Measurements from ENCODE around the gene MYBBP1A.

The MYBBP1A gene

DNA sequence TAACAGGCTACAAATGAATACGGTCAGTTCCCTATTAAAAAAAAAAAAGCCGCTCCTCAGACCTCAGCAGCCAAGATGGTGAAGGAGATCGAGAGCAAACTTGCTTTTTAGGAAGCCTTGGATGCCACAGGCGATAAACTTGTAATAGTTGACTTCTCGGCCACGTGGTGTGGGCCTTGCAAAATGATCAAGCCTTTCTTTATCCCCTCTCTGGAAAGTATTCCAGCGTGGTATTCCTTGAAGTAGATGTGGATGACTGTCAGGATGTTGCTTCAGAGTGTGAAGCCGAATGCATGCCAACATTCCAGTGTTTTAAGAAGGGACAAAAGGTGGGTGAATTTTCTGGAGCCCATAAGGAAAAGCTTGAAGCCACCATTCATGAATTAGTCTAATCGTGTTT, 16.9 kb upstream of the MYBBP1A start:
- DNase-seq (ENCODE audit: low spot score): no peak

GRCh38 chr17:4569591-4569990, 14.4 kb upstream of the MYBBP1A start:
- DNase-seq (ENCODE audit: low spot score): no peak

GRCh38 chr17:4566785-4567184, 11.6 kb upstream of the MYBBP1A start:
- DNase-seq (ENCODE audit: low spot score): peak; percentile 55

DNA sequence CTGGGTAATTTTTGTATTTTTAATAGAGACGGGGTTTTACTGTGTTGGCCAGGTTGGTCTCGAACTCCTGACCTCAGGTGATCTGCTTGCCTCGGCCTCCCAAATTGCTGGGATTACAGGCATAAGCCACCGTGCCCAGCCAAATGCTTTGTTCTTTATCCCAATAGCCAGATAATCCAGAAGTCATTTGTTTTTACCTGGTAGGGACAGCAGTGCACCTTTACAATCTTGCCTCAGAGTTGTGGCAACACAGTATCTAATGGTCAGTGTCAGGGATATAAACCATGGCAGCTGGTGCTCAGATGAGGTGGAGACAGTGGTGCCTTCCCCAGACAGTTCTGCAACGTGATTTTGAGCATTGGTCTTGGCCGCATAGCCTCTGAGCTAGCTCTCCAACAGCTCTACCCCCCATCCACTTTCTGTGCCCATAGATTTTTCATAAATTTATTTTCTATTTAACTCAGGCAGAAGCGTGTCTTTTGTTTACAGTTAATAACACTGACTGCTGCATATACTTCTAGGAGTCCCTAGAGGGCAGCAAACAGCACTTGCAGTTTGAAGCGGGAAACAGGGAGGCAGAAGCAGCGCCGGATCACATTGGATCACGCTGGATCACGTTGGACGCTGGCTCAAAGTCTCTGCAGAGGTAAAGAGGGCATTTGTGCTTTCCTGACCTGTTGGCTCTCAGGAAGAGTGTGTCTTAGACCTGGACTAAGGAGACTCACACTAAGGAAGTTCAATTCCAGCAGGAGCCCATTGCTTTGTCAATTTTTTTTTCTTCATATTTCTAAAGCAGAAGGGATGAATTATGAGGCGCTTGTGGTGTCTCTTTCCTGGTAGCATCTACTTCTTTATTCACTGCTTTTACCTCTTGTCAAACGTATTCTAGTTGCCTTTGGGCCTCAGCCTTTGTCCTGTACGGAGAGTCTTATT, 10.3 kb upstream of the MYBBP1A start:
- peak; percentile 69 for DNase-seq (ENCODE audit: low spot score)

DNA sequence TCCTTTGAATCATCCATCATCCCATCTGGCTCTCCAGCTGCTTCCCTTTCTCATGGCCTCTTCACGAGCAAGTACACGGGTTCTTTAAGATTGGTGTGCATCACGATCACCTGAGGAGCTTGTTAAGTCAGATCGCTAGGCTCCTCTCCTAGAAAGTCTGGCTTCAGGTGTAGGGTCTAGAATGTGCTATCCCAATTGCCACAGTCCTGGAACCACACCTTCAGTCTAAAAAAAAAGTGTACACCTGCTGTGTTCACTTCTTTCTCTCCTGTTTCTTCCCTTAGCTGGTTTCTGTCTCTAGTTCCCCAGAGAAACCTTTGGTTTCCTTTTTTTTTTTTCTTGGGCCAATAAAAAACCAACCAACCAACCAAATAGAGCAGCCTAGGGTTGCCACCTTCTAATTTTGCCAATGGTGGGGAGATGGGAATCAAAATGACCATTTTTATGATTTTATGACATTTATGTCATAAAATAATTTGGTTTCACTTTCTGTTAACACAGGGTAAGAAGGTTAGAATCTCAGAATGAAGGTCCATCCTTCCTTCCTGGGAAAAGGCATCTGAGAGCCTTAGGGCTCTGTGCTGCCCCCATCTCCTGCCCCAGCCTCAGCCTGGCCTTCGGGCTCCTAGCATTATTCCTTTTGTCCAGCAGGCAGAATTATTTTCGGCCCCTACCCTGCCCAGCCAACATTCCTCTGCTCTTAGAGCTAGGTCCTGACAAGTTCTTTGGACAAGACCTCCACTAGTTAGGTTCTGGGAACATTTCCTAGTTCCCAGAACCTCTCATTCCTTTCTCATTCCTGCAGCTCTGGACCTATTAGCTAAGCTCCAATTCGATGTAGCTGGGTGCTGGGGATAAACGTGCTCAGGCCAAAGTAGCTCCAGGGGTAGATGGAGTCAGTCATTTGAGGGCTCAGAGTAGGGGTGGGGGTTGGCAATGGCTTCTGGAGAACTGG, 7.1 kb upstream of the MYBBP1A start:
- DNase-seq (ENCODE audit: low spot score): no peak

- DNase-seq (ENCODE audit: low spot score): no peak
Measured at GRCh38 chr17:4560837-4561256, 5.7 kb upstream of the MYBBP1A start.

DNA sequence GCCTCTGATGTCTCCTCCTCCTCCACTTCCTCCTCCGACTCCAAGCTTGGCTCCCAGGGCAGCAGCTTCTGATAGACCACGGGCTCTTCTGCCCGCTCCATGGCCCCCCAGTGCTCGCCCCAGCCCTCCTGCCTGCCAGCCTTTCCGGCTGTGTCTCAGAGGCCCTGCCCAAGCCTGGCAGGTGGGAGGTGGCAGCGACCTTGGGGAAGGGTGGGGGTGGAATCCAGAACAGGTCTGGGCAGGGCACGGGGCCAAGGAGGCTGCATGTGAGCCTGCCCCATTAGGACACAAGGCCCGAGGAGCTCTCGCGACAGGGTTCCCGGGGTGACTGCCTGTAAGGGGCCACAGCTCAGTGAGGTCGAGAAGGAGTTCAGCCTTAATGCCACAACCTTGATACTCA, 5.2 kb upstream of the MYBBP1A start, which contains the start of gene GGT6:
GGT6 (minus strand) TSS at position 157 of the 400 bp plus-strand sequence; CDS start at position 101, 56 bp downstream.
- no peak for DNase-seq (ENCODE audit: low spot score)

- no peak for DNase-seq (ENCODE audit: low spot score)
Measured at GRCh38 chr17:4559966-4560365, 4.8 kb upstream of the MYBBP1A start.

DNA sequence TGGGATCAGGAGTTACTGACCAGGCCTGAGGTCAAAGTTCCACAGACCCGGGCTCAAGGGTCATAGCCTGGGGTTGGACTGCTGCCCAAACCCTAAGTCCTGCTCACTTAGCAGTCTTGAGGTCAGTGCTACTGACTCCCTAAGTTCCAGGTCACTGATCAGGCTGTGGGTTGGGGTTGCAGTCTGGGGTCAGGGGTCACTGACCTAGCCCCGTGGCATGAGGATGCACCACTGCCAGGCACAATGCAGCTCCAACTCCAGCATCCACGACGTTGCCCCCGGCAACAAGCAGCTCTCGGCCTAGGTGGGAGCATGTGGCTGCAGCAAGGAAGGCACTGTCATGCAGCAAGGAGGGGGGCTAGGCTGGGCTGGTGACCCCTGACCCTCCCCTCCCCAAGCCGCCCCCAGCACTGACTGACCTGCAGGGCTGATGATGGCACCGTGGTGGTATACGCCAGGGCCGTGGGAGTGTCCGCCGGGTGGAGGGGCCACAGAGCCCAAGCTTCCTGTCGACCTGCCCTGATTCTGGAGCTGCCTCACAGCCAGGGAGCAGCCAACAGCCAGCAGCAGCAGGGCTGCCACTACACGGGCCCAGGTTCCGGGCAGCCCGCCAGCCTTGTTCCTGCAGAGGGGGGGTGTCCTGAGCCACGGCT, 4.1 kb upstream of the MYBBP1A start:
- no peak for DNase-seq (ENCODE audit: low spot score)

GRCh38 chr17:4558347-4558971, 3.3 kb upstream of the MYBBP1A start:
- no peak for DNase-seq (ENCODE audit: low spot score)

GRCh38 chr17:4557626-4558346, 2.6 kb upstream of the MYBBP1A start:
- no peak for DNase-seq (ENCODE audit: low spot score)

- no peak for DNase-seq (ENCODE audit: low spot score)
Measured at GRCh38 chr17:4556996-4557395, 1.8 kb upstream of the MYBBP1A start.

GRCh38 chr17:4555873-4556759, 932 bp upstream of the MYBBP1A start:
- DNase-seq (ENCODE audit: low spot score): no peak

DNA sequence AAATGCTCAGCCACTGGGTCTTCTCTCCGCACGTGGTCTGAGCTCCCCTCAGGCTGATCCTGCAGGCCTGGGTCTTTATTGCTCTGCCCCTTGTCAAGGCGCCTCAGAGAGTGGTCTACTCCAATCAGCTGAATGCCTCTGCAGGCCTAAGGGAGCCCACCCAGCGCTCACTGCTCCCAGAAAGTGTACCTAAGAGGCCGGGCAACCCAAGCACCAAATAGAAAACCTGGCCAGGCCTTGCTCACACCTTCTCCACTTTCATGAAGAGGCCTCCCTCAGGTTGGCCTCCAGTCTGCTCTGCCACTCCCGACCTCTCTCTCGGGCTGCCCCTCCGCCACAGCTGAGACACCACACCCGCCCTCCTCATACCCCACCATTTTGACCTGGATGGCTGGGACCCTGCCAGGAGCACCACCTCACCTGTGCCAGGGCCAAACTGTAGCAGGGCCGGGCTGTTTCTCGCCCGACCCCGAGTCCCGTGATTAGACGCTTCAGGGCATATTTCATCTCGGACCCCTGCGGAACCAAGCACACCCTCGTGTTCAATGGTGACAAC, 665 bp downstream of the MYBBP1A start:
- DNase-seq (ENCODE audit: low spot score): no peak

- no peak for DNase-seq (ENCODE audit: low spot score)
Measured at GRCh38 chr17:4553669-4554068, 1.5 kb downstream of the MYBBP1A start.

DNA sequence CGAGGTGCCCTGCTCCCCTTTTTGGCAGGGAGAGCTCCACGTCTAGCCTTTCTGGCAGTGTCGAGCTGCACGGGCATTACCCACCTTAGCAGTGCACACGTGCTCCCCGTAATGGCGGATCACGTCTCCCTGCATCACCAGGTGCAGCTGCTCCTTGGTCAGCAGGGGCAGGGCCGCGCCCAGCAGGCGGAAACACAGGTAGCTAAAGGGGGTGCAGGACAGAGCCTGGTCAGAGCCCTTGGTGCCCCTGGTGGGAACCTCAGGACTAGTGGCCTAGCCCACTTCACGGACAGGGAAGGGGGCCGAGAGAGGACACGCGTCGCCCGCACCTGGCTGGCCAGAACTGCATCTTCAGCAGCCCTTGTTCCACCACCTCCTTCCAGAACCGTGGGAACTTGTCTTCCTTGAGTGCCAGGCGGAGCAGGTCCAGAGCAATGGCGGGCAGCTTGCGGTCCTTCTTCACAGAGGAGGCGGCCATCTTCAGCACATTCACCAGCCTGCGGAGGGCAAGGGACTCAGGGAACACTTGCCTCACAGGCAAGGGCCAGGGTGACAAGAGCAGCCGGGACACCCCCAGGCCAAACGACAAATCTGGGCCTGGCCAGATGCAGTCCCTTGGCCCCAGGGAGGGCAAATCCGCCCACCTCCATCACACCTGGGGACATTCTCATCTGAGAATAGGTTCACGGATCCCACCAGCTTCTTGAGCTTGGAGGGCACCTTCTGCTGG, 3.2 kb downstream of the MYBBP1A start:
- DNase-seq (ENCODE audit: low spot score): no peak

GRCh38 chr17:4551141-4551540, 4.0 kb downstream of the MYBBP1A start:
- peak; percentile 7 for DNase-seq (ENCODE audit: low spot score)

DNA sequence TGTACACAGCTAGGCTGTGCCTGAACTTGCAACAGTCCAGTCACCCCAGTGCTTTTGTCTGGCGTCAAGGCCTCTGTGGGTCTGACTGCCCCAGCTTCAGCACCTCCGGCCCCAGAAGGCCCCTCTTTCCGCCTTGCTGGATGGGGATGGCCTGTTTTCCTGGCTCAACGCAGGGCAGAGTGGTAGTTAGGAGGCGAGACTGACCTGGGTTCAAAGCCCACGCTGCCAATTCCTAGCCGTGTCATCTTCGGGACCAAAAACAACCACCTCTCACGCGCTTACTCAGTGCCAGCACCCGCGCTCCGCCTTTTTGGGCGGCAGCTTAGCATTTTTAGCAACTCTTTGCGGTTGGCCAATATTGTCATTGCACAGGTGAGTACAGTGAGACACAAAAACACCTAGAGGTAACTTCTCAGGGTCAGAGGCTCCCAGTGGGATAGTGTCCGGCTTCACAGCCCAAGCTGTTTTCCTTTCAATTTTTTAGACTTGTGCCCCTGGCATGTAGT, 4.6 kb downstream of the MYBBP1A start:
- no peak for DNase-seq (ENCODE audit: low spot score)
